ENCODE data around the gene TWNK. TPM values are rescaled to one million over a fixed set of nuclear protein-coding genes. Genes with fewer than 3 reads are reported as not detected.

Gene TWNK
- total RNA-seq, 6 experiments from 2014 or later = 5.7 to 9.5 (median 7.0) TPM

DNA sequence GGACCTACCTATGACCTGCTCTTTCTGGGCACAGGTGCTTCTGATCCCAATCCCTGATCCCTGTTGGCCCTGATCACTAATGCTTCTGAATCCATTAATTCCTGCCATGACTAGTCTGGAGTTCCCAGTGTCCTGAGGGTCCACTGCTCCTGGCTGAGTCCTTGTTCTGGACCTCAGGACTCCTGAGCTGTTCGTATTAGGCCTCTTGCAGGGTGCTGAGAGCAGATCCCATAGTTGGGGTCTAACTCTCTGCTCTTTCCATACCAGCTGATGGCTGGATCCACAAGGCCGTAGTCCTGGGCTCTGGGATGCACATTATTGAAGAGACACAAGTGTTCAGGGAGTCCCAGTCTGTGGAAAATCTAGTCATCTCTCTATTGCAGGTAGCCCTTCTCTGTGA is 7.0 kb upstream of the TWNK start:
- no peak overlapping the region for H3K27ac Mint-ChIP-seq
- H3K36me3 Mint-ChIP-seq (ENCODE audit: low read depth) = no peaks in the 10 kb centered on the region
- TF ChIP-seq, protein P1, sequence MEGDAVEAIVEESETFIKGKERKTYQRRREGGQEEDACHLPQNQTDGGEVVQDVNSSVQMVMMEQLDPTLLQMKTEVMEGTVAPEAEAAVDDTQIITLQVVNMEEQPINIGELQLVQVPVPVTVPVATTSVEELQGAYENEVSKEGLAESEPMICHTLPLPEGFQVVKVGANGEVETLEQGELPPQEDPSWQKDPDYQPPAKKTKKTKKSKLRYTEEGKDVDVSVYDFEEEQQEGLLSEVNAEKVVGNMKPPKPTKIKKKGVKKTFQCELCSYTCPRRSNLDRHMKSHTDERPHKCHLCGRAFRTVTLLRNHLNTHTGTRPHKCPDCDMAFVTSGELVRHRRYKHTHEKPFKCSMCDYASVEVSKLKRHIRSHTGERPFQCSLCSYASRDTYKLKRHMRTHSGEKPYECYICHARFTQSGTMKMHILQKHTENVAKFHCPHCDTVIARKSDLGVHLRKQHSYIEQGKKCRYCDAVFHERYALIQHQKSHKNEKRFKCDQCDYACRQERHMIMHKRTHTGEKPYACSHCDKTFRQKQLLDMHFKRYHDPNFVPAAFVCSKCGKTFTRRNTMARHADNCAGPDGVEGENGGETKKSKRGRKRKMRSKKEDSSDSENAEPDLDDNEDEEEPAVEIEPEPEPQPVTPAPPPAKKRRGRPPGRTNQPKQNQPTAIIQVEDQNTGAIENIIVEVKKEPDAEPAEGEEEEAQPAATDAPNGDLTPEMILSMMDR (IDR thresholded peaks at IDR 0.05) = no peak
- no peaks in the 10 kb centered on the region for H3K9me3 Mint-ChIP-seq
- H3K4me1 Mint-ChIP-seq (ENCODE audit: low read depth) = no peaks in the 10 kb centered on the region
- H3K4me3 Mint-ChIP-seq = no peak overlapping the region
- H3K27me3 Mint-ChIP-seq (ENCODE audit: insufficient read depth) = no peaks in the 10 kb centered on the region; the same call in 1 of the 2 replicates
- no peak for DNase-seq

DNA sequence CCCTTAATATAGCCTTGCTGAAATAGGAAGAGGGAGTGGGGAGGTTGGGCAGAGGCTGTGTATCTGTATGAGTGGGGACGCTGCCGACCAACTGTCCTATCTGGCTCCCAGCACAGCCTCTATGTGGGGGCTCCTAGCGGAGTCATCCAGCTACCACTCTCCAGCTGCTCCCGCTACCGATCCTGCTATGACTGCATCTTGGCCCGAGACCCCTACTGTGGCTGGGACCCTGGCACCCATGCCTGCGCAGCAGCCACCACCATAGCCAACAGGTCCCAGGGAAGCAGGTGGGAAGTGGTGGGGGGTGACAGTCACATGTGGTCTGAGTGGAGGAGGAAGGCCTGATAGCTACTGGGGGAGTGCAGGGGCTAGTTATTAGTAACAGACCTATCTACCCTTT is 6.6 kb upstream of the TWNK start:
- no peaks in the 10 kb centered on the region for H3K9me3 Mint-ChIP-seq
- no peaks in the 10 kb centered on the region for H3K36me3 Mint-ChIP-seq (ENCODE audit: low read depth)
- TF ChIP-seq, protein P1 (IDR thresholded peaks at IDR 0.05) = no peak
- no peak overlapping the region for H3K27ac Mint-ChIP-seq
- H3K27me3 Mint-ChIP-seq (ENCODE audit: insufficient read depth) = no peaks in the 10 kb centered on the region; the same call in 1 of the 2 replicates
- peaks cover 3% of the 10 kb centered on the region for H3K4me1 Mint-ChIP-seq (ENCODE audit: low read depth)
- no peak for DNase-seq
- H3K4me3 Mint-ChIP-seq = no peak overlapping the region

DNA sequence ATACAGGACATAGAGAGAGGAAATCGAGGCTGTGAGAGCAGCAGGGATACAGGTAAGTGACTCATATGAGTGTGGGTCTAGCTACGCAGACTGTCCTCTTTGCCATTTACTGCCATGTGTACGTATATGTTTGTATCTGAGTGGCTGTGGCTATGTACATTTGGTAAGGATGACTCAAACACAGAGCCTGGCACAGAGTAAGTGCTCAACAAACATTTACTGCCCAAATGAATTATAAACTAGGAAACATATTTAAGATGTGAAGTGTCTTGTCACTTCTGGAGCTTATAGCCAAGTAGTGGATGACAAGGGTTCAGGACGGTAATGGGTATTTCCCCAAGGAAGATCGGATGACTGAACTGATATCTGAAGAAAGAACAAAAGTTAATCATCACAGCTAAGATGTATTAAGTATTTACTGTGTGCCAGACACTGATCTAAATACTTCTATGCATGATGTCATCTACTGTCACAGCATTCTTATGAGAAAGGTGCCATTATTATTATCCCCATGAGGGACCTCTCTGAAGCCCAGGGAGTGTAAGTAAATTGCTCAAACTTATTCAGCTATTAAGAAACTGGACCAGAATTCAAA is 6.1 kb upstream of the TWNK start:
- no peaks in the 10 kb centered on the region for H3K9me3 Mint-ChIP-seq
- H3K36me3 Mint-ChIP-seq (ENCODE audit: low read depth) = no peaks in the 10 kb centered on the region
- TF ChIP-seq, protein P1 (IDR thresholded peaks at IDR 0.05) = no peak
- H3K4me1 Mint-ChIP-seq (ENCODE audit: low read depth) = peaks cover 9% of the 10 kb centered on the region
- H3K4me3 Mint-ChIP-seq = no peak overlapping the region
- DNase-seq = no peak
- no peak overlapping the region for H3K27ac Mint-ChIP-seq
- H3K27me3 Mint-ChIP-seq (ENCODE audit: insufficient read depth) = no peaks in the 10 kb centered on the region; the same call in 1 of the 2 replicates

DNA sequence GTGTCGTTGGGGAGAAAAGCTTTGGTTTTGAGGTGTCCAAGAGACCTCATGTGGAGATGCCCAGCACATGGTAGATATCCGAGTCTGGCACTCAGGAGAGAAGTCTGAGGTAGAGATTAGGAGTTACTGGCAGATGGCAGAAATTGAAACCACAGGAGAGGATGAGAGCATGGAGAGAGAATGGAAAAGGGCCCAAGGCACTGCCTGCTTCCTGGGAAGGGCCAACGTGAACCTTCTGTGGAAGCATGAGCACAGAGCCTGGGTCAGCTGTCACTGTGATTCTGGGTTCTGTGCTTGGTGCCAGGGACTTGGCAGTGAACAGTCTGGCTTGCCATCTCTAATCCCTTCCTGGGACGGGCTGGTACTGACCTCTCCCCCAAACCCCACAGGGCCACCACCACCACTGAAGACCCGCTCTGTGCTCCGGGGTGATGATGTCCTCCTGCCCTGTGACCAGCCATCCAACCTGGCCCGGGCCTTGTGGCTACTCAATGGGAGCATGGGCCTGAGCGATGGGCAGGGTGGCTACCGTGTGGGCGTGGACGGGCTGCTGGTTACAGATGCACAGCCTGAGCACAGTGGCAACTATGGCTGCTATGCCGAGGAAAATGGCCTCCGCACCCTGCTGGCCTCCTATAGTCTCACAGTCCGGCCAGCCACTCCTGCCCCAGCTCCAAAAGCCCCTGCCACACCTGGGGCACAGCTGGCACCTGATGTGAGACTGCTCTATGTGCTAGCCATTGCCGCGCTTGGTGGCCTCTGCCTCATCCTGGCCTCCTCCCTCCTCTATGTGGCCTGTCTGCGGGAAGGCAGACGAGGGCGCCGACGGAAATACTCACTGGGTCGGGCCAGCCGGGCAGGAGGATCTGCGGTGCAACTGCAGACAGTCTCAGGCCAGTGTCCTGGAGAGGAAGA is 4.2 kb upstream of the TWNK start:
- TF ChIP-seq, protein P1 (IDR thresholded peaks at IDR 0.05) = no peak
- no peak for DNase-seq
- peaks cover 9% of the 10 kb centered on the region for H3K36me3 Mint-ChIP-seq (ENCODE audit: low read depth)
- H3K27ac Mint-ChIP-seq = no peak overlapping the region
- no peak overlapping the region for H3K4me3 Mint-ChIP-seq
- peaks cover 21% of the 10 kb centered on the region for H3K4me1 Mint-ChIP-seq (ENCODE audit: low read depth)
- no peaks in the 10 kb centered on the region; the same call in 1 of the 2 replicates for H3K27me3 Mint-ChIP-seq (ENCODE audit: insufficient read depth)
- H3K9me3 Mint-ChIP-seq = no peaks in the 10 kb centered on the region

DNA sequence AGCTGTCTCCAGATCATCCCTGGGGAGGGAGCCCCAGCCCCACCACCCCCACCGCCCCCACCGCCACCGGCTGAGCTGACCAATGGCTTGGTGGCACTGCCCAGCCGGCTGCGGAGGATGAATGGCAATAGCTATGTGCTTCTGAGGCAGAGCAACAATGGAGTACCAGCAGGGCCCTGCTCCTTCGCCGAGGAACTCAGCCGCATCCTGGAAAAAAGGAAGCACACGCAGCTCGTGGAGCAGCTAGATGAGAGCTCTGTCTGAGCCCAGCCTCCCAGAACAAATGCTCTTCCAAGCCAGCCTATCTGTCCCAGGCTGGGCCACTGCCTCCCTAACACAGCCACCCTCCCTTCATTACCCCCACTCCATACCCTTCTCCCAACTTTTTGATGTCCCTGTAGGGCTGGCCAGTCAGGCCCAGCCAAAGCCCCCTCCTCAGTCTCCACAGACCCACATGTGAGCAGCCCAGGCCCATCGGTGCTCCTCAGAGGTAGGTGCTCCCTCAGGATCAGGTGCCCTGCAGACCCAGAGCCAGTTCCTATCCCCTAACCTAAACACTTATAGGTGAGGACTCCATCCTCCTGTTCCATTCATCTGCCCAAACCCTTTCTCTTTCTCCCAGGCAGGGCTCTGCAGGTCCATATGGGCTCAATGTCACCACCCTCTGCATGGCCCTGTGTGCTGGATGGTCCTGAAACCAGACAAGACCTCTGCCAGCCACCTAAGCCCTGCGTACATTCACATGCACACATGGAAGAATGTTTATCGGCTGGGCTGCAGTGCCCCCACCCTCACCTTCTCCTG is 3.3 kb upstream of the TWNK start:
- H3K9me3 Mint-ChIP-seq = no peaks in the 10 kb centered on the region
- H3K4me1 Mint-ChIP-seq (ENCODE audit: low read depth) = peaks cover 23% of the 10 kb centered on the region
- H3K4me3 Mint-ChIP-seq = no peak overlapping the region
- peaks cover 9% of the 10 kb centered on the region for H3K36me3 Mint-ChIP-seq (ENCODE audit: low read depth)
- no peak for DNase-seq
- no peaks in the 10 kb centered on the region; the same call in 1 of the 2 replicates for H3K27me3 Mint-ChIP-seq (ENCODE audit: insufficient read depth)
- TF ChIP-seq, protein P1 (IDR thresholded peaks at IDR 0.05) = no peak
- no peak overlapping the region for H3K27ac Mint-ChIP-seq

Data from HFFc6 (cell line).